SW480 (cell line): Measurements from ENCODE around the gene OSER1.
A peak's percentile ranks its signal among the peaks of the same experiment; 100 is the strongest.
"Not testable (repeated sequence)": the region's sequence is repeated elsewhere in the genome, so short reads cannot be mapped to it uniquely, and the experiment has no call there.

Experiments used
- DNase-seq: peaks from one replicate; pipeline ENCODE4 v3.0.0-alpha.2; 2016; ENCODE audit warnings: low spot score

The OSER1 gene

DNA sequence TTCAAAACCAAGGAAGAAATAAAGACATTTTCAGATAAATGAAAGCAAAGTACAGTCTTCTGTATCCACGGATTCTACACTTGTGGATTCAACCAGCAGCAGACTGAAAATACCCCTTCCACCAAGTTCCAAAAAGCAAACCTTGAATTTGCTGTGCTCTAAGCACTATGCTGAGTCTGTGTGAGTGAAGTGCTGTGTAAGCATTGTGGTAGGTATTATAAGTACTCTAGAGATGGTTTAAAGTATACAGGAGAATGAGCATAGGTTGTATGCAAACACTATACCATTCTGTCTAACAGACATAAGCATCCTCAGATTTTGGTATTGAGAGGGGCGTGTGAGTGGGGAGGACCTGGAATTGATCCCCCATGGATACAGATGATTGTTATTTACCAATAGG, 9.6 kb downstream of the OSER1 start:
- no peak for DNase-seq

- DNase-seq: no peak
Observed at GRCh38 chr20:44200371-44200770, 10.2 kb downstream of the OSER1 start.

DNA sequence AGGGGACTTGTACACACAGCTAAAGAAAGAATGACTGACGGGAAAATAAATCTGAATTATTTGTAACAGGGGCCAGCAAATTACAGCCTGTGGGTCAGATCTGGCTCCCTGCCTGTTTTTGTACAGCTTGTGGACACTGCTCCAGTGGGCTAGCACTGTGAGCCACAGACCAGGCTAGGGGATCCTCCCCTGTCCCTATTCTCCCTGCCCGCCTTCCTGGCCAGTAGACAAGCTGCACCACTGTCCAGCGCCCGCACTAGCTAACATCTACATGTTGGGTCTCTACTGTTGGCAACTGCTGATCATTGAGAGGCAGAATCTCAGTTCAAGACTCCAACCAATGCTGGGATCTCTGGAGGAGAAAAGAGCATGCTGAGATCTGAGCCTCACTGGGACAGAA, 10.7 kb downstream of the OSER1 start:
- no peak for DNase-seq

DNA sequence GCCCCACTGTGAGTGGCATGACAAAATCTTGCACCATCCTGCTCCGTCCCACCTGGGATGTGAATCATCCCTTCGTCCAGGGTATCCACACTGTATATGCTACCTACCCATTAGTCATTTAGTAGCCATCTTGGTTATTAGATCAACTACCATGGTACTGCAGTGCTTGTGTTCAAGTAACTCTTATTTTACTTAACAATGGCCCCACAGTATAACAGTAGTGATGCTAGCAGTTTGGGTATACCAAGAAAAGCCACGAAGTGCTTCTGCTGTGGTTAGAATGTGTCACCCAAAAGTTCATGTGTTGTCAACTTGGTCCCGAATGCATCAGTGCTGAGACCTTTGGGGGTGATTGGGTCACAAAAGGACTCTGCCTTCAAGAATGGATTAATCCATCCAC, 11.7 kb downstream of the OSER1 start:
- DNase-seq: no peak

GRCh38 chr20:44196271-44196670, 14.3 kb downstream of the OSER1 start:
- DNase-seq: no peak

DNA sequence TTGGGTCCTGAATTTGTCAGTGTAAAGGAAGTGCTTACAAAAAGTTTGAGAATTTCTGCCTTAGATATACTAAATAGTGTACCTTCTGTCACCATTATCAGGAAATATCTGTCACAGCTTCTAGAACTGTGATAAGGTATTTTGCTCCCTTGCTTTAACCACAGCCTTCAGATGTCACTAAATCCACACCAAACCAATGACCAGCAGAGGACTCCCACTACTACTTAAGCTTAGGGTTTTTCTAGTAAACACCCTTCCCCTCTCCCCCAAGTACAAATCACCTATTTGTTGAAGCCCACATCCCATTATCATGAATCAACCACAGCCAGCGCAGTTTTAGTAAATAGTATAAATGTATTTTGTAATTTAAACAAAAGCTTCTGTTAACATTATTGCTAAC, 15.0 kb downstream of the OSER1 start:
- DNase-seq: no peak

GRCh38 chr20:44193801-44194200, 16.8 kb downstream of the OSER1 start:
- DNase-seq: no peak

- DNase-seq: not testable (repeated sequence)
Observed at GRCh38 chr20:44191640-44192039, 18.9 kb downstream of the OSER1 start.

DNA sequence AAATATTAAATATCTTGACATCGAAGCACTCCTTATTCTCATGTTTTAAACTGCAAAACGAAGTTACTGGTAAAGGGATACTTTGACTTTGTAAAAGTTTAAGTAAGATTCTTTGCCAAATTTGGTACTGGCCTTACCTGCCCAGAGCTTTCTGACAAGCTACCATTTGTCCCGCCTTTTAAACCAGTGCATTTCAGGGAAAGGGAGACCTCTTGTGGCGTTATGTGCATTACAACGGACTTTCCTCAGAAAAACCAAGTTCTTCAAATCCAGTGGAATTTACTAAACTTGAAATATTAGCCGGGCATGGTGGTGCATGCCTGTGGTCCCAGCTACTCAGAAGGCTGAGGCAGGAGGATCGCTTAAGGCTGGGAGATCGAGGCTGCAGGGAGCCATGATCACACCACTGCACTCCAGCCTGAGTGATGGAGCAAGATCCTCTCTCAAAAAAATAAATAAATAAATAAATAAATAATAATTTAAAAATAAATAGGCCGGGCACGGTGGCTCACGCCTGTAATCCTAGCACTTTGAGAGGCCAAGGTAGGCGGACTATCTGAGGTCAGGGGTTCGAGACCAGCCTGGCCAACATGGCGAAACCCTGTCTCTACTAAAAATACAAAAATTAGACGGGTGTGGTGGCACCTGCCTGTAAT, 20.2 kb downstream of the OSER1 start:
- DNase-seq: peak; percentile 81

GRCh38 chr20:44188752-44189151, 21.8 kb downstream of the OSER1 start:
- DNase-seq: no peak

DNA sequence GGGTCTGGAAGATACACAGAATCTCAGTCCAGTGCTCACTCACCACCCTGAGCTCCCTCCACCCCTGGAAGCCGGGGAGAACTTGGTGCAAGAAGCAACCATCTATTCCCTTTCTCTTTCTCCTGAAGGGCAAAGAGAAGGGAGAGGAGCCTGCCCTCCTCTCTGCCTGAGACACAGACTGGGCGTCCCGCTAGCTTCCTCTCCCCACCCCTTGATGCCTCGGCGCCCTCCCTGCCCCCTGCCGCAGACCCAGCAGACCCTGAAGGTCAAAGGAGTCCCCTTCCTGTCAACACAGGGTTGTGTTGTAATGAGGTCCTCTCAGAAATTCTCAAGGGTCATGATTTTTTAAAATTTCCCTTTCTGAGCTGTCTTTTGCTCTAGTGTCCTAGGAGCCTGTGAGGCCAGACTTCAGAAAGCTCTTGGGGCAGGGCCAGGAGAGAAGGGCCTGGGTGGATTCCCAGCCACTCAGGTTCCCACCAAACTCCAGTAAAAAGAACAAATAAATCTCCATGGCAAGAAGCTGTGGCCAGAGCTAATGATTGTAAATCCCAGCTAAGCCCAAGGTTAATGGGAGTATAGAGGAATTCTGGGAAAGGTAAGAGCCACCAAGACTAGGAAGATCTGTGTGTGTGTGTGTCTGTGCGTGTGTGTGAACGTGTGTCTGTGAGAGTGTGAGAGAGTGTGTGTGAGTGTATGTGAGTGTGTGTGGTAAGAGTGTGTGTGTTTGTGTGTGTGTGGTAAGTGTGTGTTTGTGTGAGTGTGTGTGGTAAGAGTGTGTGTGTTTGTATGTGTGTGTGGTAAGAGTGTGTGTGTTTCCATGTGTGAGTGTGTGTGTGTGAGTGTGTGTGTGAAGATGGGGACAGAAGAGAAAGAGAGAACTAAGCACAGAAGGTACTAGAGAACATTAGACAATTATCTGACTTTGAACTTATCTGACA, 22.5 kb downstream of the OSER1 start:
- no peak for DNase-seq

DNA sequence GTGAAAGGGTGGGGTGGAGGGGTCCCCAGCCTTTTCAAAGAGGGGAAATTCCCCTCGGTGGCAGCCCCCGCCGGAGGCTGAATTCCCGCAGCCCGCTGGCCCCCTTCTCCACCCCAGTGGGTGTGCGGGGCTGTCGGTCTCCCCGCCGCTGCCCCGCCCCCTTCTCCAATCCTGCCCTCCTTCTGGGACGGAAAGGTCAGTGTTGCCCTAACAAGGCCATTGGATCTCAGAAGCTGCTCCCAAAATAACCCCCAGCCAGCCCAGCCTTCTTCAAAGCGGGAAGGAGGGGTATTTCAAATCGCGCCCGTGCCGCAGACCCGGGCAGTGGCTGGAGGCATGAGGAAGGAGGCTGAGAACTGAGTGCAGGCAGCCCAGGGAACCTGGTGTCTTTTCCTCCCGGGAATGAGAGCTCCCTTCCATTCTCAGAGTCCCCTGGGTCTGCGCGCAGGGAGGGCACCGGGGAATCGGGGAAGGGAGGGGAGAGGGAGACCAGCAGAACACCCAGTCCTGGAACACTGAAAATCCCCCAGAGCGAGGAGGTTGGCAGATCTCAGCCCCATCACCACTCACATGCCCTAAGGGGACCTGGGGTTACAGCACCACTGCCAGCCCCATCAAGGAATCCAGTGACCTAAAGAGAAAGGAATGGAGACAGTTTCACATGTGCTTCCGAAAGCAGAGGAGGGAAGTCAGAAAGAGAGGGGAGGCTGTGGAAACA, 23.4 kb downstream of the OSER1 start, which contains the start of gene JPH2:
TSS of gene JPH2 (minus strand) at position 135 of the 718 bp plus-strand sequence. CDS start 483 bp downstream, outside the sequence.
- peak; percentile 63 for DNase-seq

DNA sequence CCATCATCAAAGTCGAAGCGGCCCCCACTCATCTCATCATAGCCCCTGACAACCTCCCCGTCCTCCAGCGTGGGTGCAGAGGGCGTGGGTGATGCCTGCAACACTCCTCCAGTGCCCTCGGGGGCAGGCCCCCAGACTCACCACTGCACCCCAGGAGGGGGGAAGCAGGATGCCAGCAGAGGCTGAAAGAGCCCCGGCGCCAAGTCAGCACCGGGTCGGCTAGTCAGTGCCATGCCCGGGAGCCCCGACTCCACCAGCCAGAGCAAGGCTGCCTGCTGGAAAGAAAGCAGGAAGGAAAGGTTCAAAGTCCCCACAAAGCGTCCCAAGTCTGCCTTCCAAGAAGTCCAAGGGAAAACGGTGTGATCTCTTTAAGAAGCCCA, 23.9 kb downstream of the OSER1 start:
- no peak for DNase-seq

DNA sequence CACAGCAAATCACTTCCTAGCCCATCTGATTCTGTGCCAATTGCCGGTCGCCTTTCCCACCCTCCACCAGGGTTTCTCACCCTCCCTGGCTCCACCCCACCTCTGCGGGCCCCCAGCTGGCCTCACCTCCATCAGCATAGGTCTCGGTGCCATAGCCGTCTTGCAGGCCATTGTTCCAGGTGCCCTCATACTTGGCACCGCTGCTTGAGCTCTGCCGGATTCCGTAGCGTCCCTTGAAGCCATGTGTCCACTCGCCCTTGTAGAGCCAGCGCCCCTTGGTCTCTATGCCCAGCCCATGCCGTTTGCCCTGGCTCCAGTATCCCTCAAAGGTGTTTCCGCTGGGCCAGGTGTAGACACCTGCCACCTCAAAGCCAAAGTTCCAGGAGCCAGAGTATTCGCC, 24.4 kb downstream of the OSER1 start:
- DNase-seq: no peak

DNA sequence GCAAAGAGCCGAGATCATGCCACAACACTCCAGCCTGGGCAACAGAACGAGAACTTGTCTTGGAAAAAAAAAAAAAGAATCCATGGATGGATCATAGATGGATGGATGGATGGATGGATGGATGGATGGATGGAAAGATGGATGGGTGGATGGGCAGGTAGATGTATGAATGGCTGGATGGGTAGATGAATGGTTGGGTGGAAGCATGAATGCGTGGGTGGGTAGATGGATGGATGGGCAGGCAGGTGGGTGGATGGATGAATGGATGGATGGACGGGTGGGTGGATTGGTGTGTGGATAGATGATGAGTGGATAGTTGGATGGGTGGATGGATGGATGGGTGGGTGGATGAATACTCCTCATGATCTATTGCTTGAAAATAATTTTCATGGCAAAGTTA, 25.0 kb downstream of the OSER1 start:
- no peak for DNase-seq

DNA sequence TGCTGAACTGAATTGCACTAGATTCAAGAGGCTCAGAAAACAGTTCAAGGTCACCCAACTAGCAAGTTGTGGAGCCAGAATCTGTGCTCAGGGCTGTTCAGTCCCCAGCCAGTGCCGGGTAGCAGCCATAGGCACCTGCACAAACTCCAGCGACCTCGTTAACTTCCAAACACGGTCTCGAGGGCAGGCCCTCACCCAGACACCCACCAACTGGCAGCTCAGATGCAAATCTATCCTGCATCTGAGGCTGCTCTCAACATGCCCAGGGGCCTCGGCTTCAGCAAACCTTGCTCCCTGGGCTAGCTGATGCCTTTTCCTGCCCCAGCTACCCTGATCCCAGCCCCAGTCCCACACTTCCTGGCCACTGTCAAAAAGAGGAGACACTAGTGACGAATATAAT, 27.3 kb downstream of the OSER1 start:
- no peak for DNase-seq

GRCh38 chr20:44182863-44183262, 27.7 kb downstream of the OSER1 start:
- no peak for DNase-seq

GRCh38 chr20:44182135-44182765, 28.3 kb downstream of the OSER1 start:
- no peak for DNase-seq

- DNase-seq: no peak
Observed at GRCh38 chr20:44181611-44182010, 29.0 kb downstream of the OSER1 start.

DNA sequence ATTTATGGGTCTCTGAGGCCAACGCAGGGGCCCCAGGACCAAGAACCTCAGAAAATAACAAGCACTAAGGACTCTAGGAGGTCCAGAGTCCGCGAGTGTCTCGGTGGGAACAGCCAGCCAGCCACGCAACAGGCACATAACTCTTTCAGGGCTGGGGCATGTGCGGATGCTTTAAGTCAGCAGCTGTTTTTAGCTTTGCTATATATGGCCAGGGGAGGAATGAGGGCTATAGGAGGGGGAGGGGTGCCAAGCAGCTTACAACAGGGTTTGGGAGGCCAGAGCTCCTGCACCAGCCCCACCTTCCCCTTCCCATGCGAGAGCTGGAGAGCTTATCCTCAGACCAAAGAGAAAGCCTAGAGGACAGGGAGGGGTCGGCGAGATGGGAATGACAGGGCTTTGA, 29.8 kb downstream of the OSER1 start:
- DNase-seq: no peak

GRCh38 chr20:44176833-44177534, 33.6 kb downstream of the OSER1 start:
- DNase-seq: peak; percentile 92
